Right atrium auricular region (tissue), 2 donors: ENCODE measurements around the gene PTAR1. TPM values are rescaled to one million over a fixed set of nuclear protein-coding genes. Genes with fewer than 3 reads are reported as not detected.

Source experiments
- DNase-seq: peaks from one replicate; pipeline ENCODE4 v3.0.0-alpha.2; 2019; ENCODE audit warnings: low spot score
- H3K27ac ChIP-seq, 2 donors: fragments of 200-600 bp; sonication (generic); 1 replicate in 1 of 2; 2 replicates in 1 of 2; pipeline ENCODE4 v1.5.1; 2016 to 2019
- H3K27me3 ChIP-seq, 2 donors: fragments of 200-600 bp; sonication (generic); one replicate each; pipeline versions ENCODE4 v1.5.1 to v1.6.0; 2017 to 2019
- H3K36me3 ChIP-seq: fragments of 200-600 bp; sonication (generic); one replicate; pipeline ENCODE4 v1.5.1; 2016
- H3K4me1 ChIP-seq, 2 donors: fragments of 200-600 bp; sonication (generic); one replicate each; pipeline versions ENCODE4 v1.5.1 to v1.6.0; 2017 to 2019
- H3K4me3 ChIP-seq, 2 donors: fragments of 200-600 bp; sonication (generic); 1 replicate in 1 of 2; 2 replicates in 1 of 2; pipeline ENCODE4 v1.5.1; 2017 to 2019; ENCODE audit warnings: mild to moderate bottlenecking in 1 of 2, moderate library complexity in 1 of 2
- H3K9me3 ChIP-seq, 2 donors: fragments of 200-600 bp; sonication (generic); one replicate each; pipeline ENCODE4 v1.5.1; 2019
- total RNA-seq, 2 donors: library from RNA; depleted of rRNA; stranded (reverse); fragments of >200 nt; gene quantifications; one replicate each; pipeline ENCODE4 v1.1.0, GENCODE V29; 2016
- TF ChIP-seq, protein P1 (sequence below), 2 donors: fragments of 200-600 bp; sonication (generic); IDR thresholded peaks; one replicate each; pipeline ENCODE4 v1.5.1; 2019; ENCODE audit warnings: antibody characterized with exemption in 2 of 2

PTAR1 gene
- total RNA-seq, 2 donors from 2014 or later: 29.2 to 32.1 TPM

DNA sequence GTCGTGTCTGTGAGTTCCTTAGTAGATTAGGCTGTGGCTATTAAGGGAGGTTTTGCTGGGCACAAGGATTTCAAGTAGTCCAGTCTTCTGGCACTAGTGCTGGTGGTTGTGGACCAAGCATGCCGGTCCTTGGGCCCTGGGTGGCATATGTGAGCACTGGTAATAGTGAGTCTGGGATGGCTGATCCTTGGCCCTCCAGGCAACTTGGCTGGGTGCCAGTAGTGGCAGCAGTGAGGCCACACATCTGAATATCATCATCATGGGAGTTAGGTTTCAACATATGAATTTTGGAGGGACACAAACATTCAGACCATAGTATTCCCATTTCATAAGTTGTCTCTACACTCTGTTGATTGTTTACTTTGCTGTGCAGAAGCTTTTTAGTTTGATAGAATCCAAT, 62.3 kb downstream of the PTAR1 start:
- no peak overlapping the region for H3K4me3 ChIP-seq
- TF ChIP-seq, protein P1, sequence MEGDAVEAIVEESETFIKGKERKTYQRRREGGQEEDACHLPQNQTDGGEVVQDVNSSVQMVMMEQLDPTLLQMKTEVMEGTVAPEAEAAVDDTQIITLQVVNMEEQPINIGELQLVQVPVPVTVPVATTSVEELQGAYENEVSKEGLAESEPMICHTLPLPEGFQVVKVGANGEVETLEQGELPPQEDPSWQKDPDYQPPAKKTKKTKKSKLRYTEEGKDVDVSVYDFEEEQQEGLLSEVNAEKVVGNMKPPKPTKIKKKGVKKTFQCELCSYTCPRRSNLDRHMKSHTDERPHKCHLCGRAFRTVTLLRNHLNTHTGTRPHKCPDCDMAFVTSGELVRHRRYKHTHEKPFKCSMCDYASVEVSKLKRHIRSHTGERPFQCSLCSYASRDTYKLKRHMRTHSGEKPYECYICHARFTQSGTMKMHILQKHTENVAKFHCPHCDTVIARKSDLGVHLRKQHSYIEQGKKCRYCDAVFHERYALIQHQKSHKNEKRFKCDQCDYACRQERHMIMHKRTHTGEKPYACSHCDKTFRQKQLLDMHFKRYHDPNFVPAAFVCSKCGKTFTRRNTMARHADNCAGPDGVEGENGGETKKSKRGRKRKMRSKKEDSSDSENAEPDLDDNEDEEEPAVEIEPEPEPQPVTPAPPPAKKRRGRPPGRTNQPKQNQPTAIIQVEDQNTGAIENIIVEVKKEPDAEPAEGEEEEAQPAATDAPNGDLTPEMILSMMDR (IDR thresholded peaks at IDR 0.05): no peak
- DNase-seq: no peak
- H3K27ac ChIP-seq: no peak overlapping the region
- H3K36me3 ChIP-seq: no peaks in the 10 kb centered on the region
- no peaks in the 10 kb centered on the region for H3K27me3 ChIP-seq
- H3K9me3 ChIP-seq: peaks cover 8 to 41% of the 10 kb centered on the region in 2 donors
- no peaks in the 10 kb centered on the region for H3K4me1 ChIP-seq

DNA sequence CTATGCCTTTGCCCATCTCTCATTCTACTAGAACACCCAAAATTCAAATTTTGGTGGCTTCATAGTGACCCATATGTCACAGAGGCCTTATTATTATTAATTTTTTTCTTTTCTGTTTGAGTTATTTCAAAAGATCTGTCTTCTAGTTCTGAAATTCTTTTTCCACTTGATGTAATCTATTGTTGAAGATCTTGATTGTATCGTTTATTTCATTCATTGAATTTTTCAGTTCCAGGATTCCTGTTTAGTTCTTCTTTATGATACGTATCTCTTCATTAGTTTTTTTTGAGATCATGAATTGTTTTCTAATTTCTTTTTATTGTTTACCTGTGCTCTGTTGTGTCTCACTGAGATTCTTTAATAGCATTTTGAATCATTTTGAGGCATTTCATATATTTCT, 63.0 kb downstream of the PTAR1 start:
- Histone ChIP-seq H3K4me3 (no peak overlapping the region), H3K27me3 (no peaks in the 10 kb centered on the region), H3K36me3 (no peaks in the 10 kb centered on the region), H3K27ac (no peak overlapping the region), H3K4me1 (no peaks in the 10 kb centered on the region), H3K9me3 (peaks cover 8 to 34% of the 10 kb centered on the region in 2 donors)
- TF ChIP-seq, protein P1 (IDR thresholded peaks at IDR 0.05): no peak
- no peak for DNase-seq

DNA sequence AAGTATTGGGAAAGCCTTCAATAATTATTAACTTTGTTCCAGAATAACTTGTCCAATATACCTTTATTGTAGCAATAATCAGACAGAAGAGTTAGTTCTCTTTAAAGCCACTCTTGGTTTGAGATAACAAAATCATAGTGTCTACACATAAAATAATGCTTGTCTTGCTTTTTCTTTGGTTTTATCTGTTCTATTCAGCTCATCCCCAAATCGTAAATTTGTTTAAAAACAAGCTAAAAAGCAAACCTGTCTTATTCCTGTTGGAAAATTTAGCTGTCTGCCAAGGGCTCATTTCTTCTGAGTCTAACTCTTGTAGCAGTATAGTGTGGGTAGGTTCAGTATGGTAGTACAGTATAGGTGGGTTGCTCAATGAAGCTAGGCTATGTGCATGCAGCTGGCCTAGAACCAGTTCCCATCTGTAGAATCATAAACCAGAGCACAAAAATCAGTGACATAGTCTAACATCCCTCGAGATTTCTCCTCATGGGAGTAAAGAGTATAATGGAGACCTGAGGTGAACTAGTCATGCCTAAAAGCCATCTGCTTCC, 69.7 kb downstream of the PTAR1 start:
- no peaks in the 10 kb centered on the region for H3K4me1 ChIP-seq
- no peak for DNase-seq

DNA sequence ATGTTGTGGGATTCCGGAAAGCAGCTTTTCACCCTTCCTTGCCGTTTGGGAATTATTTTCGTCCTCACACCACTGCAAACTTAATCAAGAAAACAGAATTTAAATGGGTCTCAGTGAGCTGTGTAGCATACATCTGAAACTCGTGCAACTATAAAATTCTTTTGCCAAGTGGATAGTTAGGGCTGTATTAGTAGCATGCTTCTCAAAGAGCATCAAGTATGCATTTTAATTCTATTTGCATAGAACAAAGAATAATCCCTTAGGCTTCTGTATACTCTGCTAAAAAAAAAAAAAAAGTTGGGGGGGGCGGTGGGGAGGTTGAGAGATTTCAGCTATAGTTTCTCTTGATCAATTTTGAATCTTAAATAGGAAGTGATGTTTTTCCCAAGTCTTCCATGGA, 75.9 kb downstream of the PTAR1 start:
- Histone ChIP-seq H3K4me3 (no peak overlapping the region), H3K4me1 (no peaks in the 10 kb centered on the region), H3K36me3 (no peaks in the 10 kb centered on the region), H3K27ac (no peak overlapping the region), H3K27me3 (no peaks in the 10 kb centered on the region), H3K9me3 (no peaks in the 10 kb centered on the region)
- TF ChIP-seq, protein P1 (IDR thresholded peaks at IDR 0.05): no peak
- DNase-seq: no peak

More for the DNA sequence above, 69.7 kb downstream of the PTAR1 start:
- Histone ChIP-seq H3K4me3 (no peak overlapping the region), H3K36me3 (no peaks in the 10 kb centered on the region), H3K9me3 (no peaks in the 10 kb centered on the region), H3K27me3 (no peaks in the 10 kb centered on the region), H3K27ac (no peak overlapping the region)
- TF ChIP-seq, protein P1 (IDR thresholded peaks at IDR 0.05): no peak

DNA sequence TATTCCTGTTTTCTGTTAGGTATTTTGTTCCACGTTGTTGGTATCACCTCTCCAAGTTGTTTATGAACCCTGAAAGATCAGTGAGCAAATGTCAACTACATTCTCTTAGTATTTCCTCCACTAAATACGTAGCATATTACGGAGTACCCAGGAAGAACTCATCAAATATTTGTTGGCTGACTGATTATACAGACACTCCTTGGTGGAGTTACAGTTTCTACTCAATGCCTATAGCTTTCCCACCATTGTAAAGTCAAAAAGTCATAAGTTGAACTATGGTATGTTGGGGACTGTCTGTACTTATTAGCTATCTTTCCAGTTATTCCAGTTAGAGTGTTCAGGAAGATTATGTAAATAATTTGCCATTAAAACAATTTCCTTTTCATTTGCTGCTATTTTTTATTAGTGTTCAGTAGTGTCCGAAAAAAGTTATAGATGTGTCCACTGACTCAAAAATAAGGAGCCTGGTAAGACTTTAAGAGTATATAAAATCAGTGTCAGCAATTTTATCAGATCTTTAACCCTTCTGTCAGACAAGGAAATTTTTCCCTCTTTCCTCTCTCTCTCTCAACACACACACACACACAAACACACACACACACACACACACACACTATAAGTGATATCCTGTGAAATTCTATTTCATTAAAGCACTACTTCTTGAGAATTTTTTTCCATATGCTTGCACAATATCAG, 80.8 kb downstream of the PTAR1 start:
- Histone ChIP-seq H3K36me3 (no peaks in the 10 kb centered on the region), H3K9me3 (no peaks in the 10 kb centered on the region), H3K4me1 (no peaks in the 10 kb centered on the region), H3K4me3 (no peak overlapping the region), H3K27me3 (no peaks in the 10 kb centered on the region), H3K27ac (no peak overlapping the region)
- TF ChIP-seq, protein P1 (IDR thresholded peaks at IDR 0.05): no peak
- DNase-seq: no peak
